ENCODE measurements around the gene GREM2. TPM values are rescaled to one million over a fixed set of nuclear protein-coding genes. Genes with fewer than 3 reads are reported as not detected.

GREM2 gene
- total and polyA plus RNA-seq, 2 experiments from 2014 or later: 47.8 to 86.5 TPM

DNA sequence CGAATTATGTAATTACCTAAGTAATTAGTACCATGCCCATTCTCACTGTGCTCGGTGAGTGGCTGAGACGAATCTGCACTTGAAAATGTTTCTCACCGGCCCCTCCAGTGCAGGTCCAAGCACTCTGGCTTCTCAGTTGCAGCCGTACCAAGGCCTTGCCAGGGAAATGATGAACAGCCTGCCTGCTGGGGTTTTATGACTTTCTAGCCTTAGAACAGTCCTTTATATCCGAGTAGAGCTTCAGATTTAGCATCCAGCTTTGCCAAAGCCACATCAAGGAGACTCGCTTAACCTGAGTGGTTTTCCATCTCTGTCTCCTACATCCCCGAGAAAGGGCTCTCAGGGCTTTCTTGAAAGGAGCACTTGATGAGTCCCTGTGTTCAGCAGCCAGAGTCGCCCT lies 83.4 kb downstream of the GREM2 start:
- no peak overlapping the region for H3K27ac ChIP-seq

DNA sequence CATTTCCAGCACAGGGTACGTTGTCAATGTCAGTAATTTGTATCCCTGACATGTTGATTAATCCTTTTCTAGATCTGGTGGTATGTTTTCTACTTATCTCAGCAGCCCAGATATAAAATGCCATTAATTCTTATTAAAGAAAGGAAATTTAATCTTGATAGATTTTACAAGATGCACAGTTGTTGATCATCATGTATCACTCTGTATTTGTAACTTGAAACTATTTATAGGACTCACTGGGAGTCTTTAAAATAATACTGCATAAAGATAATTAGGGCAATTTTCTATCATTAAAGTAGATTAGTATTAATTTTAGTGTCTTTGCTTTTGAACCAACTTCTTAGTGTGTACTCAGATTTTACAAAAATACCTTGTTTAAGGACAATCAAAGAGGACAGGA lies 84.9 kb downstream of the GREM2 start:
- H3K79me2 ChIP-seq (ENCODE audit: insufficient read depth): peaks cover 59% of the 10 kb centered on the region
- no peaks in the 10 kb centered on the region for H3K9me2 ChIP-seq (ENCODE audit: insufficient read depth)
- no peak overlapping the region for H3K4me2 ChIP-seq (ENCODE audit: unreplicated experiment)
- H4K20me1 ChIP-seq (ENCODE audit: insufficient read depth): no peaks in the 10 kb centered on the region
- H3K9ac ChIP-seq: no peak overlapping the region
- H3K9me3 ChIP-seq (ENCODE audit: low read depth): no peaks in the 10 kb centered on the region
- H3K27ac ChIP-seq: no peak overlapping the region
- no peak overlapping the region for H2AFZ ChIP-seq
- H3K4me3 ChIP-seq: no peak overlapping the region
- peaks cover 64% of the 10 kb centered on the region for H3K36me3 ChIP-seq (ENCODE audit: low read depth)
- DNase-seq: no peak
- peaks cover 70% of the 10 kb centered on the region for H3F3A ChIP-seq (ENCODE audit: insufficient read depth)
- WGBS, 2 experiments (ENCODE audit: low coverage in 1 of 2, low lambda C conversion rate in 2 of 2, missing lambda C conversion rate in 2 of 2): 95 to 100% methylated on average over 1 of the region's 1 CpG
- no peaks in the 10 kb centered on the region for H3K27me3 ChIP-seq (replicated peaks; ENCODE audit: insufficient read depth)
- H3K4me1 ChIP-seq (ENCODE audit: insufficient read depth): no peaks in the 10 kb centered on the region
- TF ChIP-seq EZH2 (IDR thresholded peaks at IDR 0.05; ENCODE audit: insufficient read depth, poor library complexity, severe bottlenecking): no peak
- no peak for TF ChIP-seq EZH2phosphoT487 (IDR thresholded peaks at IDR 0.05; ENCODE audit: insufficient read depth, low read depth)
- in situ Hi-C loops (cut with MboI): no loop called here

More for the DNA sequence above, 83.4 kb downstream of the GREM2 start:
- 89 to 95% methylated on average over 9 of the region's 9 CpGs for WGBS, 2 experiments (ENCODE audit: low coverage in 1 of 2, low lambda C conversion rate in 2 of 2, missing lambda C conversion rate in 2 of 2)
- in situ Hi-C loops (cut with MboI): no loop called here
- no peaks in the 10 kb centered on the region for H3K27me3 ChIP-seq (replicated peaks; ENCODE audit: insufficient read depth)
- H3K4me2 ChIP-seq (ENCODE audit: unreplicated experiment): no peak overlapping the region
- no peak for TF ChIP-seq EZH2 (IDR thresholded peaks at IDR 0.05; ENCODE audit: insufficient read depth, poor library complexity, severe bottlenecking)
- TF ChIP-seq EZH2phosphoT487 (IDR thresholded peaks at IDR 0.05; ENCODE audit: insufficient read depth, low read depth): no peak
- H3K4me1 ChIP-seq (ENCODE audit: insufficient read depth): no peaks in the 10 kb centered on the region
- peaks cover 58% of the 10 kb centered on the region for H3F3A ChIP-seq (ENCODE audit: insufficient read depth)
- no peak overlapping the region for H3K4me3 ChIP-seq
- no peak for DNase-seq
- no peaks in the 10 kb centered on the region for H4K20me1 ChIP-seq (ENCODE audit: insufficient read depth)
- H3K79me2 ChIP-seq (ENCODE audit: insufficient read depth): peaks cover 64% of the 10 kb centered on the region
- no peak overlapping the region for H2AFZ ChIP-seq
- H3K36me3 ChIP-seq (ENCODE audit: low read depth): peaks cover 64% of the 10 kb centered on the region
- no peaks in the 10 kb centered on the region for H3K9me2 ChIP-seq (ENCODE audit: insufficient read depth)
- no peak overlapping the region for H3K9ac ChIP-seq
- no peaks in the 10 kb centered on the region for H3K9me3 ChIP-seq (ENCODE audit: low read depth)

DNA sequence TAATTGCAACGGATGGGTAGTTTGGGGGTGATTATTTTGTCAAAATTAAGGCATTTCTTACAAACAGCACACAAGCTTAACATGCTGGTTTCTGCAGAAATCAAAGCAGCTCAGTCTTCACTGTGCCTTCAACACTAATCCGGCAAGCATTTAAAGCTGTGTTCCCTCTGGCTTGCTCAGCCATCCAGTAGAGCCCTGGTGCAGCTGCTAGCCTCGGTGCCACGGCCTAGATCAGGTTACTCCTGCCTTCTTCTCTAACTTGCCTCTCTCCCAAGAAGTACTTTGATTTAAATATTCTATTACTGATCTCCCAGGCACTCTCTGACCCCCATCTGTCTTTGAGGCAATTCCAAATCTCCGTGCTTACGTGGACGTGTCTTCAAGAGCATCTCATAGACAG lies 85.6 kb downstream of the GREM2 start:
- no peak for TF ChIP-seq EZH2phosphoT487 (IDR thresholded peaks at IDR 0.05; ENCODE audit: insufficient read depth, low read depth)
- no peak for TF ChIP-seq EZH2 (IDR thresholded peaks at IDR 0.05; ENCODE audit: insufficient read depth, poor library complexity, severe bottlenecking)
- peaks cover 56% of the 10 kb centered on the region for H3K79me2 ChIP-seq (ENCODE audit: insufficient read depth)
- 90 to 94% methylated on average over 7 of the region's 7 CpGs for WGBS, 2 experiments (ENCODE audit: low coverage in 1 of 2, low lambda C conversion rate in 2 of 2, missing lambda C conversion rate in 2 of 2)
- H2AFZ ChIP-seq: no peak overlapping the region
- H3K4me3 ChIP-seq: no peak overlapping the region
- H3K9me2 ChIP-seq (ENCODE audit: insufficient read depth): no peaks in the 10 kb centered on the region
- H3K27ac ChIP-seq: no peak overlapping the region
- H3K9me3 ChIP-seq (ENCODE audit: low read depth): no peaks in the 10 kb centered on the region
- no peak for DNase-seq
- in situ Hi-C loops (cut with MboI): no loop called here
- peaks cover 72% of the 10 kb centered on the region for H3F3A ChIP-seq (ENCODE audit: insufficient read depth)
- no peaks in the 10 kb centered on the region for H3K4me1 ChIP-seq (ENCODE audit: insufficient read depth)
- no peaks in the 10 kb centered on the region for H4K20me1 ChIP-seq (ENCODE audit: insufficient read depth)
- H3K9ac ChIP-seq: no peak overlapping the region
- no peak overlapping the region for H3K4me2 ChIP-seq (ENCODE audit: unreplicated experiment)
- H3K36me3 ChIP-seq (ENCODE audit: low read depth): peaks cover 63% of the 10 kb centered on the region
- no peaks in the 10 kb centered on the region for H3K27me3 ChIP-seq (replicated peaks; ENCODE audit: insufficient read depth)

DNA sequence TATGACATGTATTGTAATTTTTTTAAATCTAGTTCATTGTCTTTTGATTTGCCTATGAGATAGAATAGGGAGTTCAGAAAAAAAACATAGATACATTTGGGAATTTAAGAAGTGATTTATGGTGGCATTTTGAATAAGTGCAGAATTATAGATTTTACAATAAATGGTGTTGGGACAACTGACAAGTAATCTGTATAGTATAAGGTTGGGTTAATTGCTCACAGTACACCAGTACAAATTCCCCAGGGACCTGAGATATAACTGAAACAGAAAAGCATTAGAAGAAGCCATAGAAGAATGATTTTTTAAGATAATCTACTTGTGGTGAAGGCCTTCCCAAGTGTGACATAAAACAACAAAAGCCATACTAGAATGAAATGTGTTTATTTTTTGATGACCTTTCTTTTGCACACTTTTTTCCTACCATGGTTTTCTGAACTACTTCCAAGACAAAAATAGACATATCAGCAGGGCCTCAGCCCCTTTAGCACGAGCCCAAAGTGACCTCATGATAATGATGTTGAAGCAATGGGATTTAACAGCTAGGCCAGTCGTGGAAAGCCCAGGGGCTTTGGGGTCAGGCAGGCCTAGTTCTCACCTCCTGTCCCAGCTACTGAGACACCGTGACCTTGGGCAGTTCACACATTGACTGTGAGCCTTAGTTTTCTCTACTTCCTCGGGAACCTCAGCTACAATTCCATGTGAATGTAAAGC lies 87.4 kb downstream of the GREM2 start:
- H3K9me3 ChIP-seq (ENCODE audit: low read depth): no peaks in the 10 kb centered on the region
- in situ Hi-C loops (cut with MboI): no loop called here
- H4K20me1 ChIP-seq (ENCODE audit: insufficient read depth): no peaks in the 10 kb centered on the region
- TF ChIP-seq EZH2 (IDR thresholded peaks at IDR 0.05; ENCODE audit: insufficient read depth, poor library complexity, severe bottlenecking) (no peak), EZH2phosphoT487 (IDR thresholded peaks at IDR 0.05; ENCODE audit: insufficient read depth, low read depth) (no peak)
- WGBS, 2 experiments (ENCODE audit: low coverage in 1 of 2, low lambda C conversion rate in 2 of 2, missing lambda C conversion rate in 2 of 2): 60 to 64% methylated on average over 4 of the region's 4 CpGs
- peaks cover 52% of the 10 kb centered on the region for H3K79me2 ChIP-seq (ENCODE audit: insufficient read depth)
- H3K4me1 ChIP-seq (ENCODE audit: insufficient read depth): no peaks in the 10 kb centered on the region
- H3K9ac ChIP-seq: no peak overlapping the region
- no peaks in the 10 kb centered on the region for H3K9me2 ChIP-seq (ENCODE audit: insufficient read depth)
- H3K4me3 ChIP-seq: no peak overlapping the region
- peak; percentile 33 for DNase-seq
- no peak overlapping the region for H2AFZ ChIP-seq
- H3K4me2 ChIP-seq (ENCODE audit: unreplicated experiment): no peak overlapping the region
- no peak overlapping the region for H3K27ac ChIP-seq
- H3F3A ChIP-seq (ENCODE audit: insufficient read depth): peaks cover 64% of the 10 kb centered on the region
- no peaks in the 10 kb centered on the region for H3K27me3 ChIP-seq (replicated peaks; ENCODE audit: insufficient read depth)
- peaks cover 45% of the 10 kb centered on the region for H3K36me3 ChIP-seq (ENCODE audit: low read depth)
